Neutrophil (primary cell): Measurements from ENCODE around the gene NHERF1.

Experiments
- H3K27ac ChIP-seq: fragments of 200-600 bp; sonication (generic); 2 replicates; pipeline ENCODE4 v1.5.1; 2016; ENCODE audit warnings: mild to moderate bottlenecking, moderate library complexity
- H3K27me3 ChIP-seq: fragments of 200-600 bp; sonication (generic); 2 replicates; pipeline ENCODE4 v1.6.0; 2016; ENCODE audit warnings: mild to moderate bottlenecking
- H3K36me3 ChIP-seq: fragments of 200-600 bp; sonication (generic); 2 replicates; pipeline ENCODE4 v1.5.1; 2017
- H3K4me1 ChIP-seq, 2 experiments: fragments of 200-600 bp in 1 of 2; sonication (generic) in 1 of 2; 1 replicate in 1 of 2; 2 replicates in 1 of 2; pipeline versions ENCODE4 v1.5.1 to v1.6.1; 2013 to 2016; ENCODE audit warnings: low read depth in 1 of 2, low read length in 1 of 2, mild to moderate bottlenecking in 1 of 2, moderate library complexity in 1 of 2; ENCODE audit not compliant: control insufficient read depth in 1 of 2, insufficient read depth in 1 of 2
- H3K4me3 ChIP-seq, 2 experiments: fragments of 200-600 bp in 1 of 2; sonication (generic) in 1 of 2; 1 replicate in 1 of 2; 2 replicates in 1 of 2; pipeline ENCODE4 v1.5.1; 2013 to 2016; ENCODE audit warnings: low read depth in 1 of 2, low read length in 1 of 2, mild to moderate bottlenecking in 1 of 2, moderate library complexity in 1 of 2
- H3K9me3 ChIP-seq: fragments of 200-600 bp; sonication (generic); 2 replicates; pipeline ENCODE4 v1.5.1; 2016
- CTCF ChIP-seq: fragments of 200-600 bp; sonication (generic); IDR thresholded peaks from 2 replicates; pipeline ENCODE4 v1.5.1; 2016; ENCODE audit warnings: antibody characterized with exemption

NHERF1 gene

GRCh38 chr17:74756891-74757290 lies 8.5 kb downstream of the NHERF1 start:
- Histone ChIP-seq H3K9me3 (no peaks in the 10 kb centered on the region), H3K4me3 (peak overlapping the region in 1 of 2 experiments; percentile 55), H3K36me3 (peaks cover 15% of the 10 kb centered on the region), H3K4me1 (peaks cover 91 to 94% of the 10 kb centered on the region in 2 experiments), H3K27ac (peak overlapping the region; percentile 73), H3K27me3 (no peaks in the 10 kb centered on the region)
- TF ChIP-seq CTCF = no peak

- peaks cover 20% of the 10 kb centered on the region for H3K36me3 ChIP-seq
- peak overlapping the region; percentile 73 for H3K27ac ChIP-seq
- no peaks in the 10 kb centered on the region for H3K9me3 ChIP-seq
- peak overlapping the region; percentile 4 to 55 for H3K4me3 ChIP-seq
- H3K4me1 ChIP-seq = peaks cover 89 to 92% of the 10 kb centered on the region in 2 experiments
- TF ChIP-seq CTCF = no peak
- no peaks in the 10 kb centered on the region for H3K27me3 ChIP-seq
Measured at GRCh38 chr17:74757502-74757901, 9.1 kb downstream of the NHERF1 start.

- H3K4me3 ChIP-seq = peak overlapping the region; percentile 39 to 55
- no peaks in the 10 kb centered on the region for H3K27me3 ChIP-seq
- H3K4me1 ChIP-seq = peaks cover 87 to 92% of the 10 kb centered on the region in 2 experiments
Measured at GRCh38 chr17:74757931-74758847, 9.8 kb downstream of the NHERF1 start.

GRCh38 chr17:74758848-74759168 lies 10.4 kb downstream of the NHERF1 start:
- no peak for TF ChIP-seq CTCF
- H3K9me3 ChIP-seq = no peaks in the 10 kb centered on the region
- peaks cover 81 to 90% of the 10 kb centered on the region in 2 experiments for H3K4me1 ChIP-seq
- peak overlapping the region; percentile 39 to 55 for H3K4me3 ChIP-seq
- H3K27me3 ChIP-seq = no peaks in the 10 kb centered on the region
- peaks cover 33% of the 10 kb centered on the region for H3K36me3 ChIP-seq
- peak overlapping the region; percentile 73 for H3K27ac ChIP-seq

More at GRCh38 chr17:74757931-74758847, 9.8 kb downstream of the NHERF1 start:
- H3K9me3 ChIP-seq = no peaks in the 10 kb centered on the region
- H3K27ac ChIP-seq = peak overlapping the region; percentile 73
- H3K36me3 ChIP-seq = peaks cover 27% of the 10 kb centered on the region
- TF ChIP-seq CTCF = no peak

- Histone ChIP-seq H3K9me3 (no peaks in the 10 kb centered on the region), H3K27me3 (no peaks in the 10 kb centered on the region), H3K27ac (peak overlapping the region; percentile 73), H3K36me3 (peaks cover 38% of the 10 kb centered on the region), H3K4me1 (peaks cover 80 to 88% of the 10 kb centered on the region in 2 experiments), H3K4me3 (peak overlapping the region; percentile 39 to 55)
- no peak for TF ChIP-seq CTCF
Measured at GRCh38 chr17:74759243-74759801, 10.9 kb downstream of the NHERF1 start.
